Testis (tissue), 3 donors: ENCODE results near the gene RSPO4. TPM values are rescaled to one million over a fixed set of nuclear protein-coding genes. Genes with fewer than 3 reads are reported as not detected.

ENCODE experiments used
- DNase-seq: peaks from one replicate; pipeline ENCODE4 v3.0.0-alpha.2; 2019
- H3K27ac ChIP-seq, 2 donors: fragments of 200-600 bp; sonication (generic); one replicate each; pipeline ENCODE4 v1.5.1; 2019
- H3K27me3 ChIP-seq: fragments of 200-600 bp; sonication (generic); one replicate; pipeline ENCODE4 v1.5.1; 2019
- H3K36me3 ChIP-seq: fragments of 200-600 bp; sonication (generic); one replicate; pipeline ENCODE4 v1.5.1; 2017; ENCODE audit warnings: low read depth; ENCODE audit errors: missing control alignments
- H3K4me1 ChIP-seq: fragments of 200-600 bp; sonication (generic); one replicate; pipeline ENCODE4 v1.5.1; 2019
- H3K4me3 ChIP-seq, 2 donors: fragments of 200-600 bp; sonication (generic); one replicate each; pipeline ENCODE4 v1.5.1; 2017 to 2019
- H3K9me3 ChIP-seq: fragments of 200-600 bp; sonication (generic); one replicate; pipeline ENCODE4 v1.5.1; 2017
- POLR2A ChIP-seq: fragments of 450-650 bp; IDR thresholded peaks from one replicate; pipeline ENCODE4 v1.6.1; 2017; ENCODE audit warnings: antibody characterized with exemption, mild to moderate bottlenecking, moderate library complexity
- WGBS, 2 donors: methylation state at CpG; one replicate each; pipeline ENCODE4 v1.1.5; 2018; 5-methylcytosine and 5-hydroxymethylcytosine counted together
- intact Hi-C: fragments of 100-400 bp; cut with DNase I; formaldehyde crosslinking; loops from one replicate; pipeline ENCODE4 v1.15.1; 2023; ENCODE audit warnings: low total_unique reads
- polyA plus RNA-seq: library from polyadenylated mRNA; stranded (reverse); fragments of 350-450 nt; fragmentation: Illumina TruSeq; extraction: RNeasy Lipid Tissue Mini Kit (QIAGEN cat#74804); gene quantifications from one replicate; pipeline ENCODE4 v1.2.3, GENCODE V29; 2014; ENCODE audit warnings: low read depth, low replicate concordance; ENCODE audit not compliant: insufficient read depth
- total RNA-seq, 2 donors: library from RNA; depleted of rRNA; stranded (reverse); fragments of >200 nt; gene quantifications; one replicate each; pipeline ENCODE4 v1.2.3, GENCODE V29; 2016
- TF ChIP-seq, protein P1 (sequence below), 3 experiments: fragments of 450-650 bp in 2 of 3; fragments of 200-600 bp in 1 of 3; sonication (generic) in 1 of 3; IDR thresholded peaks; one replicate each; pipeline ENCODE4 v1.5.1; 2016 to 2019; ENCODE audit warnings: antibody characterized with exemption in 3 of 3, mild to moderate bottlenecking in 2 of 3, moderate library complexity in 1 of 3

The RSPO4 gene
- total and polyA plus RNA-seq, 3 donors from 2014 or later, result 2.2 to 3.2 (median 2.6) TPM

DNA sequence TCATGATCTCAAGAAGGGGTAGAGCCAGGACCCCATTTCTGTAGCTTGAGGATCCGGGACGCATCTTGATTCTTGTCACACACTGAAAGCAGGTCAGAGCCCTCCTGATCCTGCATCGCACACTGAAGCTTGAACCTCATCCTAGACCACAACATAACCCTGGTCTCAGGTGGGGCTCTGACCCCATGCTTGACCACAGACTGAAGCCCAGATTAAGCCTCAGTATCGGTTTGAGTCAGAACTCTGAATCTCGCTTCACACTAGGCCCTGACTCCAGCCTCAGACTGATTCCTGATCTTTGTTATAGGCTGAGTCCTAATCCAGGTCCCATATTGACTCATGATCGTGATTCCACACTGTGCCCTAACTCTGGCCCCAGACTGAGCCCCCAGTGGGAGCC lies 8.5 kb upstream of the RSPO4 start:
- no peak for DNase-seq
- no peaks in the 10 kb centered on the region for H3K36me3 ChIP-seq
- TF ChIP-seq POLR2A, result no peak
- TF ChIP-seq, protein P1, sequence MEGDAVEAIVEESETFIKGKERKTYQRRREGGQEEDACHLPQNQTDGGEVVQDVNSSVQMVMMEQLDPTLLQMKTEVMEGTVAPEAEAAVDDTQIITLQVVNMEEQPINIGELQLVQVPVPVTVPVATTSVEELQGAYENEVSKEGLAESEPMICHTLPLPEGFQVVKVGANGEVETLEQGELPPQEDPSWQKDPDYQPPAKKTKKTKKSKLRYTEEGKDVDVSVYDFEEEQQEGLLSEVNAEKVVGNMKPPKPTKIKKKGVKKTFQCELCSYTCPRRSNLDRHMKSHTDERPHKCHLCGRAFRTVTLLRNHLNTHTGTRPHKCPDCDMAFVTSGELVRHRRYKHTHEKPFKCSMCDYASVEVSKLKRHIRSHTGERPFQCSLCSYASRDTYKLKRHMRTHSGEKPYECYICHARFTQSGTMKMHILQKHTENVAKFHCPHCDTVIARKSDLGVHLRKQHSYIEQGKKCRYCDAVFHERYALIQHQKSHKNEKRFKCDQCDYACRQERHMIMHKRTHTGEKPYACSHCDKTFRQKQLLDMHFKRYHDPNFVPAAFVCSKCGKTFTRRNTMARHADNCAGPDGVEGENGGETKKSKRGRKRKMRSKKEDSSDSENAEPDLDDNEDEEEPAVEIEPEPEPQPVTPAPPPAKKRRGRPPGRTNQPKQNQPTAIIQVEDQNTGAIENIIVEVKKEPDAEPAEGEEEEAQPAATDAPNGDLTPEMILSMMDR (IDR thresholded peaks at IDR 0.05), result no peak
- H3K4me3 ChIP-seq, result no peak overlapping the region
- WGBS, 2 donors, result 93 to 94% methylated on average over 5 to 6 of the region's 6 CpGs
- no peak overlapping the region for H3K27ac ChIP-seq
- intact Hi-C loops, result no loop called here
- no peaks in the 10 kb centered on the region for H3K9me3 ChIP-seq
- no peaks in the 10 kb centered on the region for H3K27me3 ChIP-seq
- no peaks in the 10 kb centered on the region for H3K4me1 ChIP-seq

DNA sequence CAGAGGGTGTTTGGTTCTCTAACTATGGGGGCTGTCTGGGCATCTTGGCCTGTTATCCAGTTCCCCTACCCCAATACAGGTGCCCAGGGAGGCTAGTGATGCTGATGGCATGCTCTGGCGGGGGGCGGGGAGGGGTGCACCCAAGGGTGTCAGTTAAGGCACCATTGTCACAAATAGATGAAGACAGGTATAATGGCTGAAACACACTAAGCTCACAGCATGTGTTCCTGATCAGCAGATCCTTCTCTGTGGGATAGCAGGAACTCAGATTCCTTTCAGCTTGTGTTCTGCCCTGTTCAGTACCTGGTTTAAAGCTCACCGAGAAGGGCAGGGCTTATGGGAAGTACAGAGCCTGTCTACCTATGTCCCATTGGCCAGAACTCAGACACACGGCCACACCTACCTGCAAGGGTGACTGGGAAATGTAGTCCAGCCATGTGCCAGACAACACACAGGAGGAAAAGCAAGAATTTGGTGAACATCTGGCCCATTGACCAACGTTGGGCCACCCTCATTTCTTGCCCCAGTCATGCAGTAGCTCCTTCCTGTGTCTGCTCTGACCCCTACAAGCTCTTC lies 3.4 kb upstream of the RSPO4 start:
- no peak for TF ChIP-seq POLR2A
- TF ChIP-seq, protein P1 (IDR thresholded peaks at IDR 0.05), result no peak
- intact Hi-C loops, result no loop called here
- no peak overlapping the region for H3K27ac ChIP-seq
- no peaks in the 10 kb centered on the region for H3K9me3 ChIP-seq
- no peak overlapping the region for H3K4me3 ChIP-seq
- WGBS, 2 donors, result 47 to 58% methylated on average over 5 of the region's 5 CpGs
- H3K36me3 ChIP-seq, result no peaks in the 10 kb centered on the region
- H3K27me3 ChIP-seq, result no peaks in the 10 kb centered on the region
- no peaks in the 10 kb centered on the region for H3K4me1 ChIP-seq
- peak; percentile 51 for DNase-seq

DNA sequence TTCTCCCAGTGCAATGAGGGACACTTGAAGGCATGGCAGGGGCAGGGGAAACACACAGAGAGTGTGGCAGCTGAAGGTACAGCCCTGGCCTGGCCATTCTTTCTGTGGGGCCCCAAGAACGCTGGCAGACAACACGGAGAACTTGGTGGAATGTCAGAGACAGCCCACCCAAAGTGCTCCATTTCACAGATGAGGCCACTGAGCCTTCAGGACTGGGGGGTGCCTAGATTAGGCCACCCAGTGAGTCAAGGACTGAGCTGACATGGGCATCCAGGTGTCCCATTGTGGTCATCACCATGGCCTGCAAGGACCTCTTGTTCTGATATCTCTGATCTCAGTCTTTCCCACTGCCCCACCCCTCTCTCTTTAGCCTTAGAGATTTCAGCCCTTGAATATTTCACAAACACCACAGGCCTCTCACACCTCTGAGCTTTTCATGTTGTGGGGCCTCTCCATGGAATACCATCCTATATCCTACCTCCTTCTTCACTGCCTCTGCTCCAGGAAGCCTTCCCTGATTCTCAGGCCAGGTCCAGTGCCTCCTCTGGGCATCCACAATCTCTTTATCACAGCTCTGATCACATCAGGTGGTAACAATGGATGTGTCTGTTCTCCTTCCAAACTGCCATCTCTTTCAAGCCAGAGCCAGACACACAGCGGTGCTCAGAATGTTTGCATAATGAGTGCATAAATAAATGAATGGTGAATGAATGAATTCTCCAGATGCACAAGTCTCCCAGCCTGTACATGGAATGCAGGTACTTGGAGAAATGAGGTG lies 2.0 kb upstream of the RSPO4 start:
- Histone ChIP-seq H3K27ac (no peak overlapping the region), H3K9me3 (no peaks in the 10 kb centered on the region), H3K4me3 (no peak overlapping the region), H3K36me3 (no peaks in the 10 kb centered on the region), H3K4me1 (no peaks in the 10 kb centered on the region), H3K27me3 (no peaks in the 10 kb centered on the region)
- intact Hi-C loops, result no loop called here
- 83 to 94% methylated on average over 3 of the region's 3 CpGs for WGBS, 2 donors
- DNase-seq, result no peak
- TF ChIP-seq, protein P1 (IDR thresholded peaks at IDR 0.05), result no peak
- TF ChIP-seq POLR2A, result no peak

DNA sequence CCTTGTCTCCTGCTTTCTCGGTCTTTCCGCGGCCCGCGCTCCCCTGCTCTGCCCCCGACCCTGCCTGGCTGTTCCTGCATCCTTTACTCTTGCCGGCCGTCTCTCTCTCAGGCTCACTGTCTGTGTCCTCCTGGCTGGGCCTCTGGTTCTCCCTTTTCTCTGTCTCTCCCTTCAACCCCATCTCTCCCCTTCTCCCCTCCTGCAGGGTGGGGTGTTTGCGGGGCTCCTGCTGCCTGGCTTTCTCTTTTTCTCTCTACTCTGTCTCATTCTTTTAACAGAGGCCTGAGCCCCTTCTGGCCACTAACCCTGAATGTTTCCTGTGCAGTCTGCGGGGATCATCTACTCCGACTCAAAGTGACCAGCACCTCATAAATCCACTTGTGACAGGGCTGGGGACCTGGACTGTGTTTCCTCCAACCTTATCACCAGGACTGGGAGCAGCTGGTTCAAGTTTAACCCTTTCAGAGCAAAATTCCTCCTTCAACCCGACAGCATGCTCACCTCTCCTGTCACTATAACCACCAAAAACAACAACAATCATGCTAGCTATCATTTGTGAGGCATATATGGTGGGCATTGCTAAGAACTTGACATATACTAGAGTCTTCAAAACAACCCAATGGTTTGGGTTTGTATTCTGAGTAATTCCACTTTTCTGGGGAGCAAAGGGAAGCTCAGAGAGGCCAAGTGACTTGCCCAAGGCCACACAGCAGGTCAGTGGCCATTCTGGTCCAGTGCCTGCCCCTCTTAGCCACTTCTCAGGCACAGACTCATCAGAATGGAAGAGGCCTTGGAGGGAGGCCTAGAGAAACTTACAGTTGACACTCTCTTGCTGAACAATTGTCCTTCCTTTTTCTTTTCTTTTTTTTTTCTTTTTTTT lies 811 bp upstream of the RSPO4 start:
- intact Hi-C loops, result no loop called here
- DNase-seq, result no peak
- Histone ChIP-seq H3K36me3 (no peaks in the 10 kb centered on the region), H3K27me3 (no peaks in the 10 kb centered on the region), H3K27ac (no peak overlapping the region), H3K9me3 (no peaks in the 10 kb centered on the region), H3K4me3 (peak overlapping the region; percentile 36 to 43), H3K4me1 (no peaks in the 10 kb centered on the region)
- TF ChIP-seq POLR2A, result no peak
- TF ChIP-seq, protein P1 (IDR thresholded peaks at IDR 0.05), result no peak
- 12 to 13% methylated on average over 12 of the region's 12 CpGs for WGBS, 2 donors
